GM19043 (cell line): ENCODE measurements around the gene C19orf47.
A peak's percentile ranks its signal among the peaks of the same experiment; 100 is the strongest.

ENCODE experiments used
- ATAC-seq: cut with Tn5 transposase; IDR thresholded peaks from one replicate; pipeline ENCODE4 v1.9.1; 2021; ENCODE audit warnings: low read depth; ENCODE audit not compliant: unreplicated experiment

Gene C19orf47

DNA sequence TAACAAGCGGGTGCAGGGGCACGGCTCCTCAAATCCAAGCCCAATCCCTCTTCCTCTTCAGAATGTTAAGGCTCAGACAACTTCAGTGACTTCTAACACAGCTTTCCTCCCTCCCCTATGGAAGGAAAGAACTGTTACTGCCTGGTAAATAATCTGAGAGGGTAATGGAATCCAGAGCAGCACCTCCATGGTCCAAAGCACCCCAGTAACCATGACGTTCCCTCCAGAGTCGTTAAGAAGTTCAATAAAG is 64.0 kb downstream of the C19orf47 start:
- no peak for ATAC-seq

DNA sequence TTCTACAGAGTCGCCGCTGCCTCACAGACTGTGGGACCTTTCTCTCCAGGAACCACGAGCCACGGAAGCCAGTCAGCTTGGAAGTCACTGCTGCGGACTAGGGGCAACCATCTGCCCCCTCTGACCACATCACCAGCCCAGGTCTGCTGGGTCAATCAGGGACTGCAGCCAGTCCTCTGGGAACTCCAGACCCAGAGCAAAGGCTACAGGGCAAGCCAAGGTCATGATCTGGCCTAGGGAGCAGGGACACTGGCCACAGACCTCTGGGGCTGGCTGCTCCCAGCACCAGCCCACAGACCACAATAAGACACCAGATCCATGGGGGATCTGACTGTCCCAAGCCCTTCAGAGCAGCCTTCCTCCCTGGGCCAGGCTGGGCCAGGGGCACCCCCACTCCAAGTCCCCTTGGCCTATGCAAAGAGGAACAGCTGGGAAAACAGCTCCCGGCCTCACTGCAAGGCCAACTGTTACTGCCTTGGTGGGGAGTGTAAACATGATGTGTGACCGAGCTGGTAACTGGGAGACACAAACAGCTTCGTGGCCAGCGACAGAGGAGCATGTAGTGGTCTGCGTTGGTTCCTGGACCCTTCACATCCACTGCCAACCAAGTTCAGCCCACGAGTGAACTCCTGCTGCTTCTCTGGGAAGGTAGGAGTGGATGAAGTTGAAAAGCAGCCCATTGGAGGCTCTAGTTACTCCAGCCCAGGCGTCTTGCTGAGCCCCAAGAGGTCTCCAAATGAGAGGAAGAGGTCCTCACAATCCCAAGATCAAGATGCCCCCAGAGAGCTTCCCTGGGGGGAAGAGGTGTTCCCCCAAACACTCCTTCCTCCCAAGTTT is 64.6 kb downstream of the C19orf47 start:
- no peak for ATAC-seq

DNA sequence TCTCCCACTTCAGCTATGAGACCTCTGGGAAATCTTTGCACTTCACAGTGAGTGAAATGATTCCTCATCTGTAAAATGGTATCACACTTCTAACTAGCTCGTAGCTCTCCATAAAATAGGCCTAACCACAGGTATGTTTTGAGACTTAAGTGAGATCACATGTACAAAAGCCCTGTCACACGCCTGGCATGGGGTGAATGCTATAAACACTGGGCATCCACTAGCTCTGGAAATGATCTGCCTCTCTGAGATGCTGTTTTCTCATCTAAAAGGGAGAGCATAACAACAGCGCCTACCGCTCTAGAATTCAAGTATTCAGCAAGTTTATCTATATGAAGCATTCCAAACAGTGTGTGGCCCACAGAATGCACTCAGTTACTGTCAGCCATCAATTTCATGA is 65.3 kb downstream of the C19orf47 start:
- no peak for ATAC-seq

DNA sequence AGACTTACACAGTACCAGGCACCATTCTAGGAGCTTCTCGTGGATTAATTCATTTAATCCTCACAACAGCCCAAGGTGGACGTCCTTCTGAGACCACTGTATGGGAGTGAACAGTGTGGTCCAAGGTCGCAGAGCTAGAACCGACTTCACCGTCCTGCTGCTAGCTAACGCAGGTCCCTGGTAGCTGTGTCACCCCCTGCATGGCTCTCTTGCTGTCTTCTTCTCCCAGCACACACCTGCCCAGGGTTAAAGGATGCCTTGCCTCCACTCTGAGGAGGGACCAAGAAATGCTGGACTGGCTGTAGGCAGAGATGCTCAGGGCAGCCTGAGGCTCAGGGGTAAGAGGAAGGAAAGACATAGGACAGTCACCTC is 66.0 kb downstream of the C19orf47 start:
- no peak for ATAC-seq

DNA sequence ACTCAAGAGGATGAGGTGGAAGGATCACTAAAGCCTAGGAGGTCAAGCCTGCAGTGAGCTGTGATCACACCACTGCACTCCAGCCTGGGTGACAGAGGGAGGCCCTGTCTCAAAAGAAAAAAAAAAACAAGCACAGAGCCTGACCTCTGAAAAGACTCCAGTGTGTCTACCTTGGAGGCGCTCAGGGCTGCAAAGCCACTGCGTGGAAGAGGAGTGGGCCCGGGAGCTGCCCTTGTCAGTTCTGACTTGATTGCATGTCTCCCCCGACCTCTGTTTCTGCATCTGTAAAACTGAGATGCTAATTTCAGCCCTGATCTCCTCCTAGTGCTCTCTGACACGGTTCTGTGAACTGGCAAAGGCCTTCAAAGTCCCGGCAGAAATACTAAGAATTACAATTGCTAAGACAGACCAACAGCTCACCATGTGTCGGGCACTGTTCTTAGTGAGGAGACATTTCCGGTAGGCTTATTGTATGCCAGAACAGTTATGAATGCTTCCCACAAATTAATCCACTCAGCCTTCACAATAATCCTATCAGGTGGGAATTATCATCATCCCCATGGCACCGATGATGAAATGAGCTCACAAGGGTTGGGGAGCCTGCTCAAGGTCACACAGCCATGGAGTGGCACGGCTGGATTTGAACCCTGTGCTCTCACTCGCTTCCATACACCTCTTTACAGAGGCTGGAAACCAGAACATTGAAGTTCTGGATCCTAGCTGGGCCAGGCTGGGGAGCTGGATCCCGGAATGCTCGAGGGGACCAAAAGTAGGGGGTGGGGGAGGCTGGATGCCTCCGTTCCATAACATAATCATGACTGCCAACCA is 66.6 kb downstream of the C19orf47 start:
- ATAC-seq = no peak

DNA sequence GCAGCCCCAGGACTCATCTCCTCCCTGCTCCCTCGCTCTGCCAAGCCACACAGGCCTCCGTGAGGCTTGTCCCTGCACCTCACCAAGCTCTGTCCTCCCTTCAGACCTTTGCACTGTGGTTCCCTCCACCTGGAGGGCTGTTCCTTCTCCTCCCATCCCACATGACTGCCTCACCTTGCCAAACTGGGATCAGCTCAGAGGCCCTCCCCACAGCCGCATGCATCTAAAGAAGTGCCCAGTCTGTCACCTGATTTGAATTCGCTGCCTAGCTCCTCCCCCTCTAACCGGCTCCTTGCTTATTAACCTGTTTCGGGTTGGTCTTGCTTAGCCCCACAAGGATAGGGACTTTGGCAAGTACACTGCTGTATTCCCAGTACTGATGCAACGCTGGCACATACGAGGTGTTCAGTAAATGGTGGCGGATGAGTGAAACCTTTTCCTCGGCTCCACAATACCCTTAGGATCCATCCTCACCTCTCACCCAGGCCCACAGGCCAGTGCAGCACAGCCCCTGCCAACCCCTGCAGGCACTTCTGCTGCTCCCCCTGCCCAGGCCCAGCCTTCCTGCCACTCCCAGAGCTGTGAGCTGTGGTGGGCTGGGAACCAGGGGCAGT is 67.5 kb downstream of the C19orf47 start:
- ATAC-seq = no peak

DNA sequence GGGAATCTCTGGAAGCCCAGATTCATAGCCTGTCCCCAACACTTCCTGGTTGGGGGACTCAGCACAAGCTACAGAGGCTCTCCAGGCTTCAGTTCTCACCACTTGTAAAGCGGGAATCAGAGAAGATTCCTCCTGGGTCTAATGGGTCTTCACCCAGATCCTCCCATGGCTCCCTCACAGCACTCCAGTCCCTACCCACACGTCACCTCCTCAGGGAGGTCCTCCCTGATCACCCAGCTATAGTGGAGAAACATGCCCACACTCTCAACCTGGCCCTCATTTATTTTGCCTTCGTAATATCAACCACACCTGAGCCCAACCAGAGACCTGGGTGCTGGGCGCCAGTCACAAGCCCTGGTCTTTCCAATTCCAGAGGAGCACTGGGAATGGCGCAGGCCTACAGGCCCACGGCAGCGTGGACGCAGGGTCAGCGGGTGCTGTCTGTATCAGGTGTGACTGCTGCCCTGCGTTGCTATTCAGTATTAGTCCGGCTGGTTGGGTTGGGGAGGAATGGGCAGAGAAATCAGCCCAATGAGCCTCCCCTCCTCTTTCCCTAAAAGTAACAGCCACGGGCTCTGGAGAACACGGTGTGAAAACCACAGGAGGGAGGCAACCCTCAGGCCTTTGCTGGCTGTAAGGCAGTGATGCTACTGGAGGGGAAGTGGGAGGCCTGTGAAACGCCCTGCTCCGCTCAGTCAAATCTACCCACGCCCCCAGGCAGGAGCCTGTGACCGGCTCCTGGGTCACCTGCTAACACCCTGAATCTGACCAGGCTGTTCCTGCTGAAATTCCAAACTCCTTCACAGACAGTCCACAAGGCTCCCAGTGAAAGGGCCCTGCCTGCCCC is 68.2 kb downstream of the C19orf47 start:
- peak; percentile 41 for ATAC-seq

DNA sequence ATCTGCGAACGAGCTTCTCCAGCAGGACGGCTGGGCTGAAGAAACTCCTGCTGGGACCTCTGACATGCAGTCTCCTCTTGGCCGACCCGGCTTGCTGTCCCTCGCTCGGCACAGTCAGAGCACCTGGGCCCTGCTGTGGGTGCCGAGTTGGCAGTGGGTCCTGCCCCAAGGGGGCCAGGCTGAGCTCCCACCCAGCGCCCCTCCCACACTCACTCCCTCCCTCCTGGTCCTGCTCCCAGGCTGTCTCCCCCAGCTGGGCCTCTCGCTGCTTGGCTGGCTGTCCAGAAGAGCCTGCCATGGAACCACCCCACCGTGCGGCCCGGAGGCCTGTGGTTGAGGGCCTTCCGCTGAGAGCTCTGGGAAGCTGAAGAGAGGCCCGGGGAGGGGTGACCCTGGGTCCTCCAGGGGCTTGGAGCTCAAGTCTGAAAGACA is 69.1 kb downstream of the C19orf47 start:
- ATAC-seq = no peak

DNA sequence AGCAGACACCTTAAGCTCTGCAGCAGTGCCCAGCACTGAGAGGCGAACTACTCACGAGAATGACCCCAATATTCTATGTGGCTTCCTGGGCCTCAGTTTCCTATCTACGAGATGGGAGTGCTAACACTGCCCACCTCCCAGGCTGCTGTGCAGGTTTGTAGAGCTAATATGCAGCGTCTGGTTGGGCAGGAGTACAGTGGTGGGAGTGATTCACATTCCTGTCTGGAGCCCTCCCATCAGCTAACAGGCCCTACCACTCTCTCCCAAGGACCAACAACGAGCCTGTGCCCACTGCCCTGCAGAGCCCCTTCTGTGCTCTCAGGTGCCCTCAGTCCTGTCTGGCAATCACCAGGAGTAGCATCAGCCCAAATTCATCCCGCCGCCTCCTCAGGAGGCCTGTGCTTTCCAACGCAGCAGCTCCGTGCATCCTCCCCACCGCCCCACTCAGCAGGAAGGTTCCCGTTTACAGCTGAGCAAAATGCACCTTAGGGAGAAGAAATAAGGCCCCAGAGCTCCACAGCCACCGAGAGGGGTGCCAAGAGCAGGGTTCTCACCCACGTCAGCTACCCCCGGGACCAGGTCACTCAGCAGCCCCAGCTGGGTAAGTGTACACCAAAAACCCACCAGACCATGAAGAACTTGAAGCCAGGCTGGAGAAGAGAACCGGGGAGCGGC is 69.7 kb downstream of the C19orf47 start:
- ATAC-seq = no peak

DNA sequence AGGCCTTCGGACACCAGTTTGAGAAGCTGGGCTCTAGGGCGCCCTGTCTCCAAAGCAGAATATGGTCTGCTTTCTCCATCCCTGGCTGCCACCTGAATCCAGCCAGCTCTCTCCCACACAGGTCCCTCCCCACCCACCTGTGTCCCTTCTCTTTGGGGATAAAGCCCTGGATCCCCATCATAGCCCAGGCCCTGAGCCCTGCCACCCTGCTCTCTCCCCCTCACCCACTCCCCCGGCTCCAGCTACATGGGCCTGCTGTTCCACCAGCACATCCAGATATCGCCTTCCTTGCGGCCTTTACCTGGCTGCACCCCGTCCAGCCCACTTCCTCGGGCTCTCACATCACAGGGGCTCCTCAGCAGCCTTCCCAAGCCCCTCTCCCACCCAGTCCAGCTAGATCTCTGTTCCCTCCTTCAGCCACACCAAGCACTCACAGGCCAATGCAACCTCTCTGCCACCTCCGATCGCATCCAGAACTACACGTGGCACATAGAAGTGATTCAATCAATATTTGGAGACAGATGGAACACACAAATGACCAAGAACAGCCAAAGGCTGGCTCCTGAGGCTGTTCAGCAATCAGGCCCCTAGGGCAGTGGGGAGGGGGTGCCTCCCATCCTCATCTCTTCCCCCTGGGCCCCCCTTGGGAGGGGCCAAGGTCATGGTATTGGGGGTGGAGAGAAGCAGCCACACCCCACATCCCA is 70.7 kb downstream of the C19orf47 start:
- ATAC-seq = no peak

DNA sequence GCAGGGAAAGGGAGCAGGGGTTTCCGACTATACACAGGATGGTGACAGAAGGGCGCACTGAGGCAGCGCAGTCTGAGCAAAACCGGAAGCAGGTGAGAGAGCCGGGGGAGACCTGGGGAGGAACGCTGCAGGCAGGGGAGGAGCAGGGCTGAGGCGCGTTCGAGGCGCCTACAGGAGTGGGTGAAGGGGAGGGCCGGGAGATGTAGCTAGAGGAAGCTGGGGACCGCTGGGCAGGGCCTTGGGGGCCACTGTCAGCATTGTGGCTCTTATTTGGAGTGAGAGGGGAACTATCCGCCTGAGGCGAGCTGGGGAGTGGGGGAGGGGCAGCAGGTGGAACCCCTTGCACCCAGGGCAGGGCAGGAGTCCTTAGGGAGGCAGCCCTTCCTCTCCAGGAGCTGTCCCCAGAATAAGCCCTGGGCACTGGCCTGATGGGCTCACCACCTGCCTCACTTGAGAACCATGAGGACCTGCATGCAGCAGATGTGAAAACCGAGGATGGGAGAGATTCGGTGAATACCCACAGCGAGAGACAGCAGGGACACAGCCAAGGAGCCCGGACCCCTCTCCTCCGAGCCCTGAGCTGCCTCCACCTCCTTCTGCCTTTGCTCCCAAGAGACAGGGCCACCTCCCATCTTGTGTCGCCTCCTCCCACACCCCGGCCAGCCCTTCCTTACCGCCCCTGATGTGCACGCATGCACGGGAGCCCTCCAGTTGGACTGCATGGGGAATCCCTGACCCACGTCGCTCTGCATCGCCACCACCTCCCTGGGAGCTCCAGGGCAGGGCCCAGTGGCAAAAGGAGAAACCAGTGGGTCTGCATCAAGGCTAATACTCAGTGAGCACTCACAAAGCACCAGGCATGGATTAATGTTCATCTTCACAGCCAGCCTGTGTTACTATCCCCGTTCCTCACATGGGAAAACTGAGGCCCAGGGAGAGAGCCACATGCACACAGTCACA is 73.3 kb downstream of the C19orf47 start:
- ATAC-seq = no peak

DNA sequence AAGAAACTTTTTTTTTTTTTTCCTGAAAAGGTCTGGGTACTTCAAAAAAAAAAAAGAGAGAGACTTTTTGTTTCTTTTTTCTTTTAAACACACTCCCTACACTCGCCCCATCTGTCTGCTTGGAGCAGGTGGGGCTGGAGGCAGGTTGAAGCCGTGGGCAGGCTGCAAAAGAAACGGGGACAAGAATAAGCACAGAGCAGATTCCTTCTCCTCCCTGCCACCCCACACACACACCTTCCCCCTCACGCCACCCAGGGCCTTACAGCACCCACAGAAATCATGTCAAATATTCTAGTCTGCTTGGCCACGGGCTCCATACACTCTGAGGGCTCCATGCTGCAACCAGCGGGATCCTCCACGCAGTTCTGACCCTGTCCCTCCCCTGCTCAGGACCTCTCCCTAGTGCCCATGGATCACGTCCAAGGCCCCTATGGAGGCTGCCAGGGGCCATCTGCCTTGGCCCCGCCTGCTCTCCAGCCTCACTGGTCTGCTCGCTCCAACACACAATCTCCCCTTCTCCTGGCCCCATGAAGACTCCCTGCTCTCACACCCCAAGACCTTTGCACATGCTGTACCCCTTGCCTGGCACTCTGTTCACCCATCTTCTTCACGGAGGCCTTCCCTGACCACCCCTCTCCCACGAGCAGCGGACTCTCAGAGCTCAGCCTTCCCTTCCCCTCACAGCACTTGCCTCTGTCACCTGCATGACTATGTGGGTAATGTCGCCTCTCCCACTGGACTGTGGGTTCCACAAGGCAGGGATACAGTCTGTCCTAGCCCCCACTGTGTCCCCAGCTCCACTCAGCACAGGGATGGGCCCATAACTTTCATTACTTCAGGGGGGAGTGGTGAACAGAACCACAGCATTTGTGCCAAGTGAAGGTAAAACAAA is 74.5 kb downstream of the C19orf47 start:
- ATAC-seq = no peak

DNA sequence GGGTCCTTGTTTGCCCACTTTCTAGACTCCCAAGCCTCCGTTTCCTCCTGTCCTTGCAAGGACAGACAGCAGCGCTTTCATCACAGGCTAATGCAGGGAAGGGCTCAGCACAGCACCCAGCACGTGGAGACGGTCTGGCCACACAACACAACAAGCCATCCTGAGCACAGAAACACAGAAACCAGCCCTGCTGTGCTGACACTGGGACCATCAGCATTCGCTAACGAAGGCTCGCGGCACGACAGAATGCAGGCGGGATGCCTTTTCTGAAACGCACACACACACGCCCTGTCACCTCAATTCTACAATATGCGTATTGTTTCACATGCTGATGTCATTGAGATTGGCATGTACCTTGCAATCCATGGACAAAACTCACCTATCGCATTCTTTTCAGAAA is 75.9 kb downstream of the C19orf47 start:
- no peak for ATAC-seq

DNA sequence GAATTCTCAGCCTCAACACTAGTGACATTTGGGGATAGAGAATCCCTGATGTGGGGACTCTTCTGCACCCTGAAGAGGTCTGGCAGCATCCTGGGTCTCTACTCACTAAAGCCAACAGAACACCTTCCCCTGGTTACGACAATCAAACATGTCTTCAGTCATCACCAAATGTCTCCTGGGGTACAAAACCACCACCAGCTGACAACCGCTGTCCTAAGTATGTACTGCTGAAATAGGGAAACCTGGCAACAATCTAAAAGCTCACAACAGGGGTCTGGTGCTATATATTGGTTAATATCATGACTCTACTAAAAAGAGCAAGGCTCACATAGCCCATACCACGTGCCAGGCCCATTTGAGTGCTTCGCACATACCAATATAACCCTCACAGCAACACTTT is 76.5 kb downstream of the C19orf47 start:
- ATAC-seq = no peak

DNA sequence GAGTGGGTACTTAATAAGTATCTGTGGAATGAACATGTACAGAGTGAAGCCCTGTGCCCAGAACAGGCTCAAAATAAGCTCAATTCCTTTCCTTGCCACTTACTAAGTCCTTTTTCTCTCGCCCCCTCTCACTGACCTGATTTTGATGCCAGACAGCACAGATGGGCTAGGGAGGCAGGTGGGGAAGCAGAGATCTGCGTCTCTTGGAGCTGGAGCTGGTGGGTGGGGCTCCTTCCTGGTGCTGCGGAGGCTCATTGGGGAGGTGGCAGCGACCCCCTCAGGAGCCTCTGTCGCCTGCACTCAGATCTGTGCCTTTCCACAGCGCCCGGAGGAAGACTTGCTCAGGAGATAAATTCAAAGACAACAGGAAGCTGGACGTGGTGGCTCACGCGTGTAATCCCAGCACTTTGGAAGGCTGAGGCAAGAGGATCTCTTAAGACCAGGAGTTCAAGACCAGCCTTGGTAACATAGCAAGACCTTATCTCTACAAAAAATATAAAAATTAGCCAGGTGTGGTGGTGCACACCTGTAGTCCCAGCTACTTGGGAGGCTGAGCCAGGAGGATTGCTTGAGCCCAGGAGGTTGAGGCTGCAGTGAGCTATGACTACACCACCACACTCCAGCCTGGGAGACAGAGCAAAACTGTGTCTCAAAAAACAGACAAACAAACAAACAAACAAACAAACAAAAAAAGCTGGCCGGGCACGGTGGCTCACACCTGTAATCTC is 77.7 kb downstream of the C19orf47 start:
- no peak for ATAC-seq
